Measurements from ENCODE around the gene ORAI1.
A peak's percentile ranks its signal among the peaks of the same experiment; 100 is the strongest.
"Not testable (repeated sequence)": the region's sequence is repeated elsewhere in the genome, so short reads cannot be mapped to it uniquely, and the experiment has no call there.

Gene ORAI1

GRCh38 chr12:121649322-121649721 lies 23.0 kb downstream of the ORAI1 start:
- no peak for DNase-seq (ENCODE audit: low read depth in 3 of 3)

DNA sequence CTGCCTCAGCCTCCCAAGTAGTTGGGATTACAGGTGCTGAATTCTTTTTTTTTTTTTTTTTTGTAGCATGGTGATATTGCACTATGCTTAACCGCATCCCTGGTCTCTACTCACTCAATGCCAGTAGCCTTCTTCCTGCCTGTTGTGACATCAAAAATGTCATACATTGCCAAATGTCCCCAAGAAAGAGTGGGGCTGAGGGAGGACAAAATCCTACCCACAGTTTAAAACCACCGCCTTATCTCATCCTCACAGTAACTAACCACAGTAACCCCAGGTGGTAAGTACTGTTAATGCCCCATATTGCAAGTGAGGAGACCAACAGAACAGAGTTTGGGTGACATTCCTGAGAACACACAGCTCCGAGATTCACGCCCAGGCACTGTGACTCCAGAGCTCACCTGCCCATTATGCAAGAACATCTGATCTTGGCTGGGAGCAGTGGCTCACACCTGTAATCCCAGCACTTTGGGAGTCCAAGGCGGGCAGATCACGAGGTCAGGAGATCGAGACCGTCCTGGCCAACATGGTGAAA lies 23.6 kb downstream of the ORAI1 start:
- DNase-seq (ENCODE audit: low read depth in 3 of 3): no peak

DNA sequence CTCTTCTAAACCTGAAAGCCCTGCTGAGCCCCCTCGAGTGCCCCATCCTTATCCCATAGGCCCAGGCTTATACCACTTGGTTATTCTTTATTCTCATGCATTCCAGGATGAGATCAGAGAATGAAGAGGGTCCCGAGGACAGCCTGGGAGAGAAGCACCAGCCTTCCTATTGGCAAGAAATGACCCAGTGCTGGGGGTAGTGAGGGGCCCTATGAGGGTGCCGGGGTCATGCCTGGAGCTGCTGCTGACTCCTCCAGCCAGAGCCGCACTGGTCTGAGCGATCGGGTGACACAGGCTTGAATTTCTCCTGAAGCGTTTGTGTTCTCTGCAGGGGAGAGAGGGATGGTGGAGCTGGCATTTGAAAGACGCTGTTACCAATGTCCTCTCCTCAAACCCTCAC lies 25.0 kb downstream of the ORAI1 start:
- DNase-seq (ENCODE audit: low read depth in 3 of 3): no peak

DNA sequence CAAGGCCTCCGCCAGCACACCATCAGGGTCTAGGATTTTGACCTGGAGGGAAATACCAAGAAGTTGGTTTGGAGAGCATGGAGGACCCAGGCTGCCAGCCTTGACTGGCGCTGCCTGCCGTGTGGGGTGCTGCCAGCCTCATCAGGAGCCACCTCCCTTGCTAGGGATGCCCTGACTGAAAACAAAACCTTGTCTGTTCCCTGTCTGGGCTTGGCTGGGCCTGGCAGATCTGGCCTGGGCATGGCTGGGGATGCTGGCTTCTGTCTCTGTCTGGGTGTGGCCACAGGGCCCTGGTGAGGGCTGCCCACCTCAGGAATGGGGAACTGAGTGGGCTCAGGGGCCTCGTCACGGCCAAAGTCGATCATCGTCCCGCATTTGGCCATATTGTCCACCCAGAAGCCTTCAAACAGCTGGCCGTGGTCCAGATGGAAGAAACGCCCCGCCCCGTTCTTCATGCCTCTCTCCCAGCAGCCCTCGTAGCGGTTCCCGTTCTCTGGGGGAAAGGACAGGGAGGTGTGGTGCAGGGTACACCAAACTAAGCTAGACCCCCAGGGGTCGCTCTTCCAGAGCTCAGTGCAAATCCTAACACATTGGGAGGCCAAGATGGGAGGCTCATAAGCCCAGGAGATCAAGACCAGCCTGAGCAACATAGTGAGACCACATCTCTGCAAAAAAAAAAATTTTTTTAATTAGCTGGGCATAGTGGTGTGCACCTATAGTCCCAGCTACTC lies 26.6 kb downstream of the ORAI1 start:
- DNase-seq (ENCODE audit: low read depth in 3 of 3): no peak

DNA sequence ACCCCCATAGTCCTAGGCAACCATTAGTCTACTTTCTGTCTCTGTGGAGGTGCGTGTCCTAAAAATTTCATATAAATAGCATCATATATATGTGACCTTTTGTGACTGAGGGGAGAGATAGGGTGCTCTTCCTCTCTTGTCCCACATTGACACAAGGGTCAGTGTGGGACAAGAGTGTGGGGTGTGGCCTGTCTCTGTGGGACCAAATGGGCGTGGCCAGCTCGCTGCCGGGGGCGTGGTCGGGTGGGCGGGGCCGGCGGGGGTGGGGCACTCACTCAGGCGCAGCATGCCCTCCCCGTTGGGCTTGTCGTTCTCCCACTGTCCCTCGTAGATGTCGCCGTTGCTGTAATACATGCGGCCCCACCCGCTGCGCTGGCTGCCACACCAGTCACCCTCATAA lies 27.7 kb downstream of the ORAI1 start:
- no peak for DNase-seq (ENCODE audit: low read depth in 3 of 3)

- DNase-seq (ENCODE audit: low read depth in 3 of 3): no peak
Observed at GRCh38 chr12:121656122-121656521, 29.8 kb downstream of the ORAI1 start.

DNA sequence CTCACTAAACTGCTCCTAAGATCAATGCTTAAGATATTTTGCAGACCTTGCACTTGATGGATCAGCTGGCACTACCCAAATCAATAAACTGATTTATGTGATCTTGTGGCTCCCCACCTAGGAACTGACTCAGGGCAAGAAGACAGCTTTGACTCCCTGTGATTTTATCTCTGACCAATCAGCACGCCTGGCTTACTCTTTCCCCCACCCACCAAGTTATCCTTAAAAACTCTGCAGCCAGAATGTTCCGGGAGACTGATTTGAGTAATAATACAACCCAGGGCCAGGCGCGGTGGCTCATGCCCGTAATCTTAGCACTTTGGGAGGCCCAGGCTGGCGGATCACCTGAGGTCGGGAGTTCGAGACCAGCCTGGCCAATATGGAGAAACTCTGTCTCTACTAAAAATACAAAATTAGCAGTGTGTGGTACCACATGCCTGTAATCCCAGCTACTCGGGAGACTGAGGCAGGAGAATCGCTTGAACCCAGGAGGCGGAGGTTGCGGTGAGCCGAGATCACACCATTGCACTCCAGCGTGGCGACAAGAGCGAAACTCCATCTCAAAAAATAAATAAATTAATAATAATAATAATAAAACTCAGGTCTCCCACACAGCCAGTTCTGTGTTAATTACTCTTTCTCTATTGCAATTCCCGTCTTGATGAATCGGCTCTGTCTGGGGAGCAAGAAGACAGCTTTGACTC lies 31.1 kb downstream of the ORAI1 start:
- no peak for DNase-seq (ENCODE audit: low read depth in 3 of 3)

DNA sequence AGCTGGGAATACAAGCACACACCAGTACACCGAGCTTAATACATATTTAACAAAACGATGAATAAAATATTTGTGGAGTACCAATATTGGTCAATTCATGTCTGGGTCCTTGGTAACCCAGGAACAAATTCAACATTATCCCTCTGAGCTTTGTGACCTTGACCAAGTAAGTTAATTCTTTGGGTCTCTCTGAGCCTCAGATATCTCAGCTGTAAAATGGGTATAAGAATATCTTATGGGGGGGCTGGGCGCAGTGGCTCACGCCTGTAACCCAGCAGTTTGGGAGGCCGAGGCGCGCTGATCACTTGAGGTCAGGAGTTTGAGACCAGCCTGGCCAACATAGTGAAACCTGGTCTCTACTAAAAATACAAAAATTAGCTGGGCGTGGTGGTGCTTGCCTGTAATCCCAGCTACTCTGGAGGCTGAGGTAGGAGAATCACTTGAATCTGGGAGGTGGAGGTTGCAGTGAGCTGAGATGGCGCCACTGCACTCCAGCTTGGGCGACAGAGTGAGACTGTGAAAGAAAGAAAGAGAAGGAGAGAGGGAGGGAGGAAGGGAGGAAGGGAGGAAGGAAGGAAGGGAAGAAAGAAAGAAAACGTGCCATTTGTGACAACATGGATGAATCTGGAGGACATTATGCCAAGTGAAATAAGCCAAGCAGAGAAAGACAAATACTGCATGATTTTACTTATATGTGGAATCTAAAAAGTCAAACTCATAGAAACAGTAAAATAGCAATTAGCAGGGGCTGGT lies 35.2 kb downstream of the ORAI1 start:
- not testable (repeated sequence) for DNase-seq (ENCODE audit: low read depth in 3 of 3)

GRCh38 chr12:121663610-121663929 lies 37.2 kb downstream of the ORAI1 start:
- no peak for DNase-seq (ENCODE audit: low read depth in 3 of 3)

DNA sequence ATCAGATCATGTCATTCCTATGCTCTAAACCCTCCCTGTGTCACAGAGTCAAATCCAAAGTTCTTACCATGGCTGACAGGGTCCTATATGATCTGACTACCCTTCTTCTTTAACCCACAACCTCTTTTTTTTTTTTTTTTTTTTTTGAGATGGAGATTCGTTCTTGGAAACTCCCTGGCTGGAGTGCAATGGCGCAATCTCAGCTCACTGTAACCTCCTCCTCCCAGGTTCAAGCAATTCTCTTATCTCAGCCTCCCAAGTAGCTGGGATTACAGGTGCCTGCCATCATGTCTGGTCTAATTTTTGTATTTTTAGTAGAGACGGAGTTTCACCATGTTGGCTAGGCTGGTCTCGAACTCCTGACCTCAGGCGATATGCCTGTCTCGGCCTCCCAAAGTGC lies 40.5 kb downstream of the ORAI1 start:
- not testable (repeated sequence) for DNase-seq (ENCODE audit: low read depth in 3 of 3)

DNA sequence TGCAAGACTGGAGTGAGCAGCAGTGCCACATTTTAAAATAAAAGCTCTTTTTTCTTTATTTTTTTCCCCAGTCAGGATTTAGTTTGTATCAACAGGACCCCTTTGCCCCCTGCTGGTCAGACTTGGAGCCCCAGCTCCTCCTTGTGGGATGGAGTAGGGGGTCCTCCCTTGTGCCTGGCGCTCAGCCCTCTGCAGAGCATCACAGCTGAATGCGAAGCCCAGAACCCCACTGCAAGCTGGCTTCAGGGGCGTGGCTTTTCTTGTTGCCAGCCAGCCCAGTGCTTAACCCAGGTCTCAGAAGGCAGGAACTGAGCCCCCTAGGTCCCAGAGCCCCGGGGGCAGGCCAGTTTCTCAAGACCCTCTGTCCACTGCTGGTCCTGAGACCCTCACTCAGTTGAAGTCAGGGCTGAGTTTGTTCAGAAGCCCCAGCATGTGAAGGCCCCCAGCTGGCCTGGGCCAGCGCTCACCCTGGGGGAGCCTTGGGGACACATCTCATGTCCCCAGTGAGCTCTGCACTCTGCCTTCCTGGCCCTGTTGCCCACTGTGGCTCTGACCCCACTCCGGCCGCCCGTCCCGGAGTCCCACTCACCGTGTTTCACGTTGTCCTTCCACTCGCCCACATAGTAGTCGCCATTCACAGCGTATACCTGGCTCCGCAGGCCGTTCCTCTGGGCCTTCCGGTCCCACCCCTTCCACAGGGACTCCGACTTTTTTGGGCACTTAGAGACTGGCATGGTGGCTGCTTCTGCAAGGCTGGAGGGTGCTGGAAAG lies 42.6 kb downstream of the ORAI1 start:
- DNase-seq (ENCODE audit: low read depth in 3 of 3): peak in 1 of 3 experiments; percentile 46

GRCh38 chr12:121669521-121669900 lies 43.2 kb downstream of the ORAI1 start, which contains the start of gene MORN3:
Gene MORN3, minus strand, starts transcription at chr12:121669654. Its CDS starts 171 bp downstream, at chr12:121669483.
- DNase-seq (ENCODE audit: low read depth in 3 of 3): no peak

- DNase-seq (ENCODE audit: low read depth in 3 of 3): no peak
Observed at GRCh38 chr12:121673013-121673511, 46.7 kb downstream of the ORAI1 start.

- DNase-seq (ENCODE audit: low read depth in 3 of 3): no peak
Observed at GRCh38 chr12:121676190-121676589, 49.9 kb downstream of the ORAI1 start.

DNA sequence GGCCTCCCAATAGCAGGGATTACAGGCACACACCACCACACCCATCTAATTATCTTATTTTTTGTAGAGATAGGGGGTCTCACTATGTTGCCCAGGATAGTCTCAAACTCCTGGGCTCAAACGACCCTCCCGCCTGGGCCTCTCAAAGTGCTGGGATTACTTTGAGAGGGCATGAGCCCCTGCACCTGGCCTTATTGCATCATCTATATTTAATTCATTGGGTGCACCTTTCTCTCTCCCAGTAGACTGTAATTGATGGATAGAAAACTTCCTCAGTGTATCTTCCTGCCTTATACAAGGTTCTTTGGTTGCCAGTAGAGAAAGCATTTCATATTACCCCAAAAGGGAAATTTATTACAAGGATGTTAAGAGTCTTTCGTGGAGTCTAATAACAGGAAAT lies 52.0 kb downstream of the ORAI1 start:
- no peak for DNase-seq (ENCODE audit: low read depth in 3 of 3)

GRCh38 chr12:121678716-121679300 lies 52.5 kb downstream of the ORAI1 start:
- DNase-seq (ENCODE audit: low read depth in 3 of 3): no peak

GRCh38 chr12:121679661-121680197 lies 53.4 kb downstream of the ORAI1 start:
- DNase-seq (ENCODE audit: low read depth in 3 of 3): not testable (repeated sequence)

DNA sequence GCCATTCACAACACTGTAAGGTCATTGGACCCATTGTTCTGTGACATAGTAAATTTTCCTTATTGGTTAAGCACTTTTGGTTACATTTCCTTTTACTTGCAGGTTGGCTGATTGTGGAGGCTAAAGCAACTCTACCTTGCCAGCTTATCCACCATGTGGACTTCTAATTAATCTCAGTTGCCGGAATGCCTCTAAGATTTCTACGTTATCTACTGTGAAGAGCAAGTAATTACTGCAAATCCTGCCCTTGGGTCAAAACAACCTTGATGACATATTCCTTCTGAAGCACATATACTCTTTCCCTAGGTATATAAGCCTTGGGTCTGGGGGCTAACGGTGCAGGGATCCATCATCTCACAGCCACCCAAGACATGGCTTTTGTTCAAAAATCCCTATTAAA lies 62.6 kb downstream of the ORAI1 start:
- DNase-seq (ENCODE audit: low read depth in 3 of 3): no peak

GRCh38 chr12:121689430-121689829 lies 63.1 kb downstream of the ORAI1 start:
- no peak for DNase-seq (ENCODE audit: low read depth in 3 of 3)
